ENCODE measurements around the gene SCG5.

Gene SCG5

DNA sequence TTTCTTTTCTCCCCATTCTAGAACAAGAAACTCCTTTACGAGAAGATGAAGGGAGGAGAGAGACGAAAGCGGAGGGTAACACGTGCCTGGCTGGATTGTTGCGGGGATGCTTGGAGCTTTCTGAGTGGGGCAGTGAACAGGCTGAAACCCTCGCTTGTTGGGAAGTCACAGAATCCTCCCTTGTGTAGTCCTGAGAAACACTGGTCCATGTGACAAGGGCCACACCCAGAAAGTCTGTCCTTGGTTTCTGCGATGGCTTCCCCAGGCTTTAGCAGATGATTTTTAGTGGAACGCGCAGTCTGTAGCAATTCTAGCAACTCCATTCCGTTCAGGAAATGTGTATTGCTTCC lies 50.2 kb downstream of the SCG5 start:
- no peak for DNase-seq (ENCODE audit: low read depth)

DNA sequence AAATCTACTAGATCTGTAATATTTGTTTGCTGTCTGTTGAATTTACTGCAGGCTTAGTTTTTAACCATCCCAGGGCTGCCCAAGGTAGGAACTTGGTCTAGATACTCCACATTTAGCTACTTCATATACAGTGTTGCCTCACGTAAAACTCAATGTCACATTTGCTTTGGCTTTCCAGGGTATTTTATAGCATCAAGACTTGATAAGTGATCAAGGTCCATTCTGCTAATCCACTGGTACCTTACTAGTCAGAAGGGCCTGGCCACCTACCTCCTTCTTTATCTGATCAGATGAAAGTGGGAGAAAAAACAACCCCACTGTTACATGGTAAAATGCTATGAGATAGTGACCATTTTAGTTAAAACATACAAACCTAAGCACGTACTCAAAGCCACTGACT lies 50.8 kb downstream of the SCG5 start:
- no peak for DNase-seq (ENCODE audit: low read depth)

DNA sequence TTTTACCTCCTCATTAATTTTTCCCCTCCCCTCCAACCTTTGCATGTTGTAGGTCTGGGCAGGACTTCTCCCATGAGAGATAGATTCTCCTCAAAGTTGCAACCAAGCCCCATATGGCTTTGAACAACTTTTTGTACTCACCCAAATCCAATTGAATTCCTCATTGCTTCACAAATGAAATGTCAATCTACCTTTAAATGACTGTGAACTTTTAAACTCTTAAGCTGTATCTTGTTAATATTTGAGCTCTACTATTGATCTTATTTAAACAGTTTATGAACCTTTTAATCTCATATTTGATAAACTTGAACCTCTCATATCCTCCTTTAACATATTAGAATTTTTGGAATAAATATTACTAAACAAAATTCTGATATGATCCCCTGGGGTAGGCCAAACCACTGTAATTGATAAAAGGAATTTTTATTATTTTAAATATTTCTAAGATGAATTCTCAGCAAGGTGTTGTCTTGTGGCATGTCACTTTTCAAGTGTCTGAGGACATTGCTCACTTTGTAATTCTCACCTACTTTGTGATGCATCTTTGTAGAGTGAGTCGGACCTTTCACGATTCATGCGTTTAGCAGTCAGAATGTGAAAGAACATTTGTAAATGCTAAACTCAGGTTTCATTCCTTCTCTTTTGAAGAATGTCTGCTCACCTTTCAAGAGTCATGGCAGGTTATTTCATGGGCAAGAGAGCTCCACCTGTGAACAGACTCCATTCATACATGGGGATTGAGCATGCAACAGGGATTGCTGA lies 52.9 kb downstream of the SCG5 start:
- no peak for DNase-seq (ENCODE audit: low read depth)

DNA sequence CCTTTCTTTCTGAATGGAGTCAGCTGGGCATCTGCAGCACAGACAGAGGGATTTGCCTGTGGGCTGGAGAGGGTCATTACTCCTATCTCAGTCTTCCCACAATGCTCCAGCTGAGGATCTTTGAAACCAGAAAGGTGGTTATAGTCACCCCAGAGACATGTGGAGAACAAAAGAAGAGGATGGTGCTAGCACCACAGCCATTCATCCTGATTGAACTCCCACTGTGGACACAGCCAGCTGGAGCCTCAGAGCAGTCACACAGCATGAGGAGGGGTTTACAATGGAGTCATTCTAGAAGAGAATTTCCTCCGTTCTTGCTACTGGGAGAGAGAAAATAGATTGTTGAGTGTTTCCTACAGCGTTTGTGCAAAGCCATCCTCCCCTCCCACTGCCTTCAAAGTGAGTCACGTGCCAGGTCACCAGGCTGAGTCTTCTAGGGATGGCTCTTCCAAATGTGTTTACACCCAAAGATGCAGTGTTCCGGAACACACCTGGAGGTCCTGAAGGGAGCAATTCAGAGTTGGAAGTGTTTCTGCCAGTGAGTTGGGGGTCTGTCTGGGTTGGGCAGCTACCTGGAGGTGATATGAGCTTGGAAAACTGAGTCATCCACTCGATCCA lies 57.4 kb downstream of the SCG5 start:
- DNase-seq (ENCODE audit: low read depth), result no peak

DNA sequence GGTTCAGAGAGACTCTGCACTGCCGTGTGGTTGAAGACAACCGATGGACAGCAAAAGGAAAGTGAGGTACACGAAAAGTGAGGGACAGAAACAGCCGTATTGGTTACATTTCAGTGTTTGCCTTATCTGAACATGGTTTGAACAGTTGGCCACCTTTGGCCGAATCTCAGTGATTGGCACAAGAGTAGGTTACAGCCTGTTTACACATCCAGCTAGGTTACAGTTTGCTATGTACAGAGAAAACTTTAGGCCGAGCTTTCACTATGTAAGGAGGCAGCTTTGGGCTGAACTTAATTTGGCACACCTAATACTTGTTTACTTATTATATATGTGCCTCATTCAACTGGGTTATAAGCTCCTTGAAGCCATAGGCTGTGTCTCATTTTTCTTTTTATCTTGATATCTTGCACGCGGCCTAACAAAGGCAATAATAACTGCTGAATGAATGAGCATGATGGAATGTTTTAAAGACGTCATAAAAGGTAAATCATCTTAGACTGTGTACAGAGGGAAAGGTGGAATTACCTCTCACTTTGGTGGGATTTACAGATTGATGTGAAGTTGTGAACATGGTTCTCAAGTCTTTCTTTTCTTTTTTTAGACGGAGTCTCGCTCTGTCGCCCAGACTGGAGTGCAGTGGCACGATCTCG lies 59.1 kb downstream of the SCG5 start:
- DNase-seq (ENCODE audit: low read depth), result no peak

DNA sequence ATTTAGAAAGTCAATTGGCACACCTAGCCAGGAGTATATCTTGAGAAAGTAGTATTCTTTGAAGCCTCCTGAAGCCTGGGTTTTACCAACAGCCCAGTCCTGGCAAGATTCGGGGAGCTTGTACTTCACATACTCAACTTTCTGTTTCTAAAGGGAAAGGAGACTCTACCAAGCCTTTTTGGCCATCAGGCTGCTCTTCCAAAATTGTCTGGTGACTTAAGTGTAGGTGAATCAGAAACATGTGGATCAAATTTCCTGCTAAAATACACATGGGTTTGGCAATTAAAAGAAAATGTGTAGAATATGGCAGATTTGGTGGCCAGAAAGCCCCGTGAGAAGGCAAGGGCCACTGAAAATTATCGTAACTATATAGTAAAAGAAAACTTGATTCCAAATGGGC lies 60.4 kb downstream of the SCG5 start:
- no peak for DNase-seq (ENCODE audit: low read depth)

DNA sequence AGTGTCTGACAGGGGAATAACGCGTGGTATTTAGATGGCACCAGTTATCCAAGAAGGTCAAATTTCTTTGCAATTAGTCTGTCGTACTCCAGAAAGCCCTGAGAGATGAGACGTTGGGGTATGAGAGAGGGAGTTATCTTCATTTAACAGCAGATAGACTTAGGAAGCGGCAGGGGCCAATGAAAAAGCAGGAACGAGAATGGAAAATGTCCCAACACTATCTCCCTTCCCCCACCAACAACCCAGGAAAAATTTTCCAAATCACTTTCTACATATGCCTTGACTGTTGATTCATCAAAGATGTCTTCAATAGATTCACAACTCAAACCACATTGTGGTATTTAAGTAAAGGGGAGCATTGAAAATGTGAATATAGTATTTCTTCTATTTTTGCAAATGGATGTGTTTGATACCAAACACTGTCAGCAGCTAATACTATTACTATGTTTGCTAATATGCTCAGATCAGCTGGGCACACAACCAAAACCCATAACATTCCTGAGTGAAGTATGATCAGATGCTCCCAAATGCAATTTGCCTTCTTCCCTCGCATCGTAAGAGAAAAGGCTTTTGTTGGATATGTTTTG lies 63.0 kb downstream of the SCG5 start:
- no peak for DNase-seq (ENCODE audit: low read depth)

DNA sequence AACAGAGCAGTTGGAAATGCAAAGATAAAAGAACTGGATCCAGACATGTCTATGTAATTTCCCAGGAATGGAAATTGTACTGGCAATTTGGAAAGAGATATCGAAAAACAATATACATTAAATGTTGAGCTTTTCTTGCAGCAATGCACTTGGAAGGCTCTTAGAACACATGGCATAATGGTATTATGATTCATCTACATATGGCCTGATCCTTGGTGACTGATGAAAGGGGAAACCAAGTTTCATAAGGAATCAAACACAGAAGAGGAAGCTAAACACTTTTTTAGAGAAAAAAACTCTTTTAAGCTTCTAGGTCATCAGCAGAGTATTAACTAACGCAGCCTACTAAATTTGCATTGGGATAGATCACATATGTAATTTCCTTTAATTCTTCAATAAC lies 63.9 kb downstream of the SCG5 start:
- no peak for DNase-seq (ENCODE audit: low read depth)

DNA sequence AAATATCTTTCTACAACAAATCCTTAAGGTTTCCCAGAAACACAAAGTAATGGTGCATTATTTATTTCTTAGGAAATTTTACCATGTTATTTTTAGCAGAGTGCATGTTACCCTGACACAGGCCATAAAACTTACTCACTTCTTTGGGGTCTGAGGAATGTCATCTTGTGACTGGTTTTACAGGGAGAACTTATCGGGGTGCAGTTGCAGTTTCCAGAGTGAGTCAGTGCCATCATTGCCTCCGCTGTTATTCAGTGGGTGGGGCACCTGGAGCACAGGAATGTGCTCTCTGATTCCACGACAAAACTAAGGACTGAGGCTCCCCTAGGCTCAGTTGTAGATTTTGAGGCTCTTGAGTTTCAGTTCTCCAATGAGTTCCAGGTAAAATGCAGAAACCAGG lies 65.2 kb downstream of the SCG5 start:
- no peak for DNase-seq (ENCODE audit: low read depth)

DNA sequence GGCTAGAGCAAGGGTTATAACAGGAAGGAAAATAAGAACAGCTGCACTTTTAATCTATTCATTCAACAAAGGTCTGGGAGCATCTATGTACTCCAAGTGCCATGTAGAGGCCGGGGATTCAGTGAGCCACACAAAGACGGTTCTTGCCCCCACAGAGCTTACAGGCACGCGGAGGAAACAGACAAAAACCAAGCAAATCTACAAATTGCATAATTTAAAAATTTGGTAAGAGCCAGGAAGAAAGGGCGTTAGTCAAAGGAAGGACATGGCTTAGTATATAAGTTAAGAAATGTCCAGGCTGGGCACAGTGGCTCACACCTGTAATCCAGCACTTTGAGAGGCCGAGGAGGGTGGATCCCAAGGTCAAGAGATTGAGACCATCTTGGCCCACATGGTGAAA lies 65.9 kb downstream of the SCG5 start:
- no peak for DNase-seq (ENCODE audit: low read depth)

DNA sequence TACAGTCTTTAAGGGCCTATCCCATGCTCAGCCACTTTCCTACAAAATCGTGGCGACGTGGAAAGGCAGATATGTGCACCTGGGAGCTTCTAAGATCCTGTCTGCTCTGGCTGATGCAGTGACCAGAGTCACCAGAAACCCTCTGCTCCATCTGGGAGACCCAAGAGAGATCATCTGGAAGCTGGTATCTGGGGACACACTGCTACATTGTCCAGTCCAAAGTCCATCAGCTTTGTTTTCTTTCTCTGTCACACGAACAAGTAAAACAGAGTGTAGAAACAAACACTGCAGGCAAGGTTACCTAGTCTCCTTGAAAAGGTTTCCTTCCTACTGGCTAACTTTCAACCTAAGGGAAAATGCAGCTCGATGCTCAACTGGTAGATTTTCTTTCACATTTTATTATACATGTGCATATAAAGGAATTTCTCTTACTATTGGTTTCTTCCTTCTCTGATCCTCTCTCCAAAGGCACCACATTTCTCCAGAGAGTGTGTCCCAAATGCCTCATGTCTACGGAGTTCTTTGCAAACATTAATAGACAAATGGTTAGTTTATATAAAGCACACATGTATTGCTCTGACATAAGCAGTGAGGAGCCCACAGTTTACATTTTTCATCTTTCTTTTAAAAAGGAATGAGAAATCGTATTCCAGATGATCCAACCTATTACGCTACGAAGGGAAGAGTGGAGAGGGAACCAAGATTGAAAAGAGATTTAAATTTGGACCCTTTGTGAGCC lies 68.0 kb downstream of the SCG5 start:
- no peak for DNase-seq (ENCODE audit: low read depth)

DNA sequence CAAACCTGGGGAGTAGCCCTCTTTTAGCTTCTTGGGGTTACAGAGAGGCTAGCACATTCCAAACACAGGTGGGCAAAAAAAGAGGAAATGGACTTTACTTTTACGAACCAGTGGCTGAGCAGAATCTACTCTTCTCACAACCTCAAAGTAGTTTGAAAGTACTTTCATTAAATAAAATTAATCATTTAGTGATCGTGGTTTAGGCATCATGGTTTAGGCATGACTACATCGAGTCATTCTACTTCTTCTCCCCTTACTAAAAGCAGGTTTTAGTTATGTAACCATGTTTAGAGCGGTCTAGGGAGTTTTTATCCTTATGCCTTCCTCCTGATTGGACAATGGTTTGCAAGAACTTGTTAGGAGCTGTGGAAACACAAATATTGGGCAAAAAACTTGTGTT lies 73.8 kb downstream of the SCG5 start:
- no peak for DNase-seq (ENCODE audit: low read depth)

DNA sequence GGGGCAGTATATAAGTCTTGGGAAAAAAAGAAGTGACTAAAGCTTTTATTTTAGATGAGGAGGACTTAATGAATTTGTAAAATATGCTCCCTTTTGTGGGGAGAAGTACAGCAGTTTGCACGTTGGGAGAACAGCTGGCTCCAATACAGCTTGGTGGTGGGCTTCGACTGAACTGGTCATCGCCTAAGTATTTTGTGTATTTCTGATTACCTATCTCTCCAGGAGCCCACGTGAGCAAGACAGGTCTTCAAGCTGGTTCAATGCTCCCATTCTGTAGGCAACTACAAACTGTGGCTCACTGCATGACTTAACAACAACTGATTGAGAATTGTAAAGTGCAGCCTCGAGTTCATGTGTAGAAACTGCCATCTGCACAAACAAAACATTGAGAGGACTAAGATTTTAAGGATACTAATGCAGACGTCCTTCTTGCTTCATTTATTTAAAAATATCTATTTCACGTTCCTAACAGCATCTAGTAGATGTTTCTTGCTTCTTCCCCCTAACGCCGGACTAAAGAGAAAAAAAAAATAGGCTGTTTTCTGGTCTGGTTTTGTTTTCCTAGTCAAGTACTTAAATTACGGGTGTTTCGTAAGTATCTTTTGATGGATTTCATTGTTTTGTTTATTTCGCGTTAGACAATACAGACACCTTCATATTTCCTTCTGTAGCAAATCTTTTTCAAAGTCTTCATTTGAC lies 74.9 kb downstream of the SCG5 start:
- DNase-seq (ENCODE audit: low read depth), result no peak

DNA sequence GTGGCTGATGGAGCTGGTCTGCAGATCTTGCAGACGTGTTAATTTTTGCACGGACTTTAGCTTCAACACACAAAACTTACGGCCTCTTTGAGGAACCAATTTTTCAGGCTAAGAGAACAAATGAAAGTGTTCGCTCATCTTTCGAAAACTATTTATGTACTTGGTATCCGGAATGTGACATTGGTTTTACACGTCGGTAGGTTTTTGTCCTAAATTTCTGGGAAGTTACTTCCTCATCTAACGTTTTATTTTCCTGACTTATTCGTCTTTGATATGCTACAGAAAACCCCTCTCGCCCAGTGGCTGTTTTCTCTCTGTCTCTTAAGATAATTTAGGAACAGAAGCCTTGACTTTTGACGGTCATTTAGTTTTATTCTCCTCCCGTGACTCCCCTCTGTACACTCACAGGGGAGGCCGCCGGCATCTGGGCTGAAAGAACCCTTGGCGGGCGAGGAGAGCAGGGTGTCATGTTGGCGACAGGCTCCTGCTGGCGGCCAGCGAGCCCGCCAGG lies 75.5 kb downstream of the SCG5 start:
- no peak for DNase-seq (ENCODE audit: low read depth)

DNA sequence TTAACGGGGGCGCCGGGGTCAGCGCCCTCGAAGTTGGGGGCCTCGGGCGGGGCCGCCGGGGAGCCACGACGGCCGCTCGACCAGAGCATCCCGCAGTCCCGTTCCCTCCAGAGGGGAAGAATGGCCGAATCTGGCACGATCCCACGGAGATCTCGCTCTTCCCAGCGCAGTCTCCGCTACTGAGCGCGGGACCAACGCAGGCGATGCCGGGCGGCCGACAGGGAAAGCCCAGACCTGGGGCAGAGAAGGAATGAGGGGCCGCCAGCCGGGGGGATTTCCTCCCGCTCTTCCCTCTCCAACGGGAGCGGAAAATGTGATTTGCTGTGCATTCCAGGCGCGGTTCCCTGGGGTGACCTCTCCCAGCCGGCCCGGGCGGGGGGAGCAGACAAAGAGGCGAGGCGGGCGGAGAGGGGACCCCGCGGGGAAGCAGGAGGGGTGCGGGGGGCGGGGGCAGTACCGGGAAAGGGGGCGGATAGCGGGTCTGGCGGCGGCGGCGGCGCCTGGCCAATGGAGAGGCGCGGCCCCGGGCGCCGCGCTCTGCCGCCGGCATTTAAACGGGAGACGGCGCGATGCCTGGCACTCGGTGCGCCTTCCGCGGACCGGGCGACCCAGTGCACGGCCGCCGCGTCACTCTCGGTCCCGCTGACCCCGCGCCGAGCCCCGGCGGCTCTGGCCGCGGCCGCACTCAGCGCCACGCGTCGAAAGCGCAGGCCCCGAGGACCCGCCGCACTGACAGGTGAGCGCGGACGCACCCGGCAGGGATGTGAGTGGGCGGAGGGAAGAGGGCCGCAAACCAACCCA lies 76.1 kb downstream of the SCG5 start, which contains the start of gene GREM1:
Gene GREM1 (plus strand): TSS at position 579 of the 801 bp plus-strand sequence. CDS start 12,687 bp downstream, outside the sequence.
- DNase-seq (ENCODE audit: low read depth), result no peak

DNA sequence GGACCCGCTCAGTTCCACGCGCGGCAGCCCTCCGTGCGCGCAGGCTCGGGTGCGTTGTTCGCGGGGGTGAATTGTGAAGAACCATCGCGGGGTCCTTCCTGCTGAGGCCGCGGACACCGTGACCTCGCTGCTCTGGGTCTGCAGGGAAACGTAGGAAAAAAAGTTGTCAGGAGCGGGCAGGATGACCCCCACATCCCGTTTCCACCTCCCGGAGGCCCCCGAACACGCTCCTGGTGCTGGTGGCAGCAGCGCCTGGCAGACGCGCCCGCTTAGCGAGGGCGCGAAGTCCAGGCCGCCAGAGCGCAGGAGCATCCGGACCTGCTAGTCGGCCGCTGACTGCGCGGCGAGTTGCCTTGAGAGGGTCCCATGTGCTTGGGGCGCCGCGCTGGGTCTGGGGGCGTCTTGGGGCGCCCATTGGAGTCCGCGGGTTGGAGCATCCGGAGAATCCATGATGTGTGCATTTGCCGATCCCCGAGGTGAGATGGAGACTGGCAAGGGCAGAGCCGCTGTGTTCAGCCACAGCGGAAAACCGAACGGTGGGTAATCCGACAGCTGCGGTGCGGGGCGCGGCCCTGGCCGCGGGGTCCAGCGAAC lies 76.8 kb downstream of the SCG5 start:
- DNase-seq (ENCODE audit: low read depth), result no peak

DNA sequence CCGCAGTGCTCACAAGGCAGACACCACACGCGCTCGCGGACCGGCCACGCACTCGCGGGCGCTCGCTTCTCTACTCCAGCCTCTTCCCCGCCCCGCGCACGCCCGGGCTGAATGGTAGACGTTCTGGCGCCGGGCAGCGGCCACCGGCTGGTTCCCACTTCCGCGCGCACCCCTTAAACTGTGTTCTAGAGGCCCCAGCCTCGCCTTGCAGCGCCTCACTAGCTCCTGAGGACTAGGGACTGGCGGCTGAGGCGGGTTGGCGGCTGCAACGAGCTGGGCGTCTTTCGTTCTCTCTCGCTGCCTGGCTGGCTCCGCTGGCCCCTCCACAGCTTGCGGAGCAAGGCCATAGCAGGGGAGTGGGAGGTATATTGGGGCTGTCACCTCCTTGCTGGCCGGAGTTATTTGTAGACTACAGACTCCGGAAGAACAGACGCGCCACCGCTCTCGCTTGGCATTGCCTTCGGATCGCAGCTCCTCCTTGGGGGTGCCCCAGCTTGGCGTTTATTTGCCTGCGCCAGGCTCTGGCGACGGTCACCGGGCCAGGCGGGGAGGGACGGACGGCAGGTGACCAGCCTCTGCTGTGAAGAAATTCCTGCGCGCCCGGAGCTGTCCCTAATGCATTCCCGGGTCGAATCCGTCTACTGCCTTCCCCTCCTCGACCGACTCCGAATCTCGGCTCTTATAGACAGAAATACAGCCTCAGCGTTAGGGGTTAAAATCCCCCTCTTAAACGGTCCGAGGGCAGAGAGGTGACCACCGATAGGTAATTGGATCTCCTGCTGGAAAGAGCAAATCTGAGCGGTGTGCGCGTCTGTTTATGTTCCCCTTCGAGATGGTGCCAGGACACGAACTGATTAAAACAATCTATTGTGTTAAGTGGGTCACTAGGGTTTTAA lies 77.6 kb downstream of the SCG5 start:
- DNase-seq (ENCODE audit: low read depth), result no peak

DNA sequence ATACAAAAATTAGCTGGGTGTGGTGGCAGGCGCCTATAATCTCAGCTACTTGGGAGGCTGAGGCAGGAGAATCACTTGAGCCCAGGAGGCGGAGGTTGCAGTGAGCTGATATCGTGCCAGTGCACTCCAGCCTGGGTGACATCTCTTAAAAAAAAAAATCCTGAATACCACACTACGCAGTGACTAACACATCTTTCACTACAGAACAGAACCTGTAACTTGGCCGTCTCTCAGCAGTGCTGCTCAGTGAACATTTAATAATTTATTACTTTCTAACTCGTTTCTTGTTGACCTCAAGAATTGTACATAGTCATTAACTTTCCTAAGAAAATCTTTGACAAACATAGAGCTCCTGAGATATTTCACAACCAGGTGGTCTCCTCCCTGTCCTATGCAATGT lies 80.1 kb downstream of the SCG5 start:
- DNase-seq (ENCODE audit: low read depth), result no peak

DNA sequence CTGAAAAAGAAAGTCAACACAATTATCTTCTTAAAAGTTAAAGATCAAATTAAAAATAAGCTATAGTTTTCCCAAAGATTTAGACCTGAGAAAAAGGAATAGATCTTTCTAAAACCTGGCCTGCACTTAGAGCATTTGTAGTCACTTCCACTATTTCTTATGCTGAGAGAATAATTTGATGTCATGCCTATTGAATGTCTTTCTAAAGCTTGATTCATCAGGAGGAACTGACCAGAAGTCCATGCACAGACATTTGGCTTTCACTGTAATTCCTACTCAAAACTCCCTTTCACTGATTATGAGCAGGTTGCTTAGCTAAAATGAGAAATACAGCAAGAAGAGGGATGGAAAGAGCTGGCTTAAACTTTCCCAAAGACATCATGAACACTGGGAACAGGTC lies 80.6 kb downstream of the SCG5 start:
- no peak for DNase-seq (ENCODE audit: low read depth)
